HepG2 (cell line): ENCODE measurements around the gene ARHGAP32. TPM values are rescaled to one million over a fixed set of nuclear protein-coding genes. Genes with fewer than 3 reads are reported as not detected.

Experiments
- ATAC-seq: fragments of 200-7000 bp; cut with Tn5 transposase; 3 replicates; pipeline ENCODE4 v1.9.1; 2020; ENCODE audit warnings: mild to moderate bottlenecking, moderate library complexity
- BruUV-seq: library from RNA; stranded (reverse); fragments of 400-500 nt; replicated peaks from 2 replicates; lab custom pipeline; 2021; lab: Mats Ljungman, UMichigan
- CTCF ChIA-PET: fragments of 300-600 bp; formaldehyde crosslinking; extraction: SDS; loops from one replicate; lab custom pipeline; 2021; ENCODE audit warnings: low total read pairs, inconsistent platforms, low intra/inter-chr PET ratio; lab: Yijun Ruan, JAX
- POLR2A ChIA-PET: fragments of 350-600 bp; sonication (Branson Sonifier 250); formaldehyde crosslinking; loops from one replicate; lab custom pipeline; 2020; ENCODE audit warnings: antibody characterized with exemption, inconsistent platforms; lab: Yijun Ruan, JAX
- DNase-seq: peaks from one replicate; pipeline ENCODE4 v3.0.0-alpha.2; 2015; ENCODE audit warnings: low spot score
- FAIRE-seq: peaks from 3 replicates; lab custom pipeline; 2011; peaks lifted over from hg19 to GRCh38; lab: Jason Lieb, UNC
- H2AFZ ChIP-seq: one replicate; pipeline ENCODE4 v1.6.1; 2011; ENCODE audit warnings: low read length, inconsistent platforms
- H3K27ac ChIP-seq: fragments of 300-600 bp; 3 replicates; pipeline ENCODE4 v1.8.0; 2011; ENCODE audit warnings: mixed run types, mild to moderate bottlenecking, mixed read lengths, low read length, inconsistent platforms; ENCODE audit not compliant: insufficient read depth; ENCODE audit errors: extremely low read length
- H3K27me3 ChIP-seq, 2 experiments: fragments of 200-600 bp in 1 of 2; 2 replicates in 1 of 2; 3 replicates in 1 of 2; pipeline versions ENCODE4 v1.6.0 to v1.8.0; 2011; ENCODE audit warnings: low read length in 2 of 2, mild to moderate bottlenecking in 2 of 2, moderate library complexity in 2 of 2, inconsistent platforms in 1 of 2; ENCODE audit not compliant: insufficient read depth in 2 of 2, control insufficient read depth in 1 of 2
- H3K36me3 ChIP-seq, 2 experiments: fragments of 200-600 bp in 1 of 2; replicated peaks in 1 of 2; 2 replicates in 1 of 2; 3 replicates in 1 of 2; pipeline versions ENCODE4 v1.5.1 to v1.8.0; 2011; ENCODE audit warnings: low read length in 2 of 2, inconsistent platforms in 1 of 2; ENCODE audit not compliant: insufficient read depth in 2 of 2, control insufficient read depth in 1 of 2
- H3K4me1 ChIP-seq: 2 replicates; pipeline ENCODE4 v1.5.1; 2012; ENCODE audit warnings: low read length, inconsistent platforms; ENCODE audit not compliant: insufficient read depth
- H3K4me2 ChIP-seq: 2 replicates; pipeline ENCODE4 v1.6.0; 2011; ENCODE audit warnings: low read depth, low read length, inconsistent platforms
- H3K4me3 ChIP-seq, 3 experiments: fragments of 200-600 bp in 1 of 3; sonication (generic), shearing (Covaris generic) in 1 of 3; replicated peaks in 1 of 3; 2 replicates each; pipeline ENCODE4 v1.5.1; 2011 to 2016; ENCODE audit warnings: low read length in 3 of 3, inconsistent platforms in 2 of 3, low read depth in 2 of 3, mild to moderate bottlenecking in 2 of 3, control low read depth in 1 of 3, mixed read lengths in 1 of 3; ENCODE audit not compliant: insufficient read depth in 1 of 3
- H3K79me2 ChIP-seq: one replicate; pipeline ENCODE4 v1.6.1; 2011; ENCODE audit warnings: low read length, inconsistent platforms; ENCODE audit not compliant: insufficient read depth
- H3K9ac ChIP-seq: 2 replicates; pipeline ENCODE4 v1.6.0; 2011; ENCODE audit warnings: mild to moderate bottlenecking, low read depth, low read length, inconsistent platforms; ENCODE audit not compliant: insufficient read depth
- H3K9me3 ChIP-seq: 2 replicates; pipeline ENCODE4 v1.5.1; 2012; ENCODE audit warnings: mild to moderate bottlenecking, low read length
- H4K20me1 ChIP-seq: 2 replicates; pipeline ENCODE4 v1.6.0; 2011; ENCODE audit warnings: inconsistent platforms, mild to moderate bottlenecking, low read length, moderate library complexity; ENCODE audit not compliant: insufficient read depth
- FOXC1 ChIP-seq: sonication (generic); formaldehyde crosslinking; IDR thresholded peaks from 2 replicates; pipeline ENCODE4 v1.8.0; 2022; ENCODE audit warnings: mild to moderate bottlenecking, missing genetic modification reagents, borderline replicate concordance
- HNF4G ChIP-seq, 2 experiments: sonication (generic) in 1 of 2; formaldehyde crosslinking in 1 of 2; IDR thresholded peaks; 2 replicates each; pipeline versions ENCODE4 v1.4.0 to v1.6.1; 2011 to 2020; ENCODE audit warnings: borderline replicate concordance in 2 of 2, low read depth in 2 of 2, mild to moderate bottlenecking in 2 of 2, low read length in 1 of 2, missing genetic modification reagents in 1 of 2, moderate library complexity in 1 of 2
- NKX3-1 ChIP-seq: sonication (generic); formaldehyde crosslinking; IDR thresholded peaks from 2 replicates; pipeline ENCODE4 v1.5.0; 2020; ENCODE audit warnings: missing genetic modification reagents
- PHB2 ChIP-seq: fragments of 450-650 bp; IDR thresholded peaks from 2 replicates; pipeline ENCODE4 v1.6.1; 2018; ENCODE audit not compliant: partially characterized antibody
- POLR2AphosphoS2 ChIP-seq: IDR thresholded peaks from 2 replicates; pipeline ENCODE4 v1.6.1; 2011; ENCODE audit warnings: low read depth, low read length, improper control_type of control experiment
- THAP9 ChIP-seq: sonication (generic); formaldehyde crosslinking; IDR thresholded peaks from 2 replicates; pipeline ENCODE4; 2020; ENCODE audit warnings: missing genetic modification reagents, mild to moderate bottlenecking, borderline replicate concordance
- ZNF180 ChIP-seq: sonication (generic); formaldehyde crosslinking; IDR thresholded peaks from 2 replicates; pipeline ENCODE4 v1.4.0; 2020; ENCODE audit warnings: low read depth, missing genetic modification reagents, borderline replicate concordance
- ZNF235 ChIP-seq: sonication (generic); formaldehyde crosslinking; IDR thresholded peaks from 2 replicates; pipeline ENCODE4 v1.8.1; 2023; ENCODE audit warnings: mild to moderate bottlenecking, missing genetic modification reagents, borderline replicate concordance
- ZNF549 ChIP-seq: sonication (generic); formaldehyde crosslinking; IDR thresholded peaks from 2 replicates; pipeline ENCODE4 v1.5.0; 2020; ENCODE audit warnings: missing genetic modification reagents
- WGBS: methylation state at CpG from one replicate; pipeline ENCODE4 v1.1.6; 2017; ENCODE audit warnings: low lambda C conversion rate; 5-methylcytosine and 5-hydroxymethylcytosine counted together
- in situ Hi-C: cut with HindIII; loops from 2 replicates; pipeline ENCODE4 v1.10.0; 2017; ENCODE audit warnings: low pct_unique_long_range_greater_than_20kb; ENCODE audit not compliant: extremely low pct_ligation_motif_present
- intact Hi-C: fragments of 100-400 bp; cut with micrococcal nuclease; formaldehyde crosslinking; loops from one replicate; pipeline ENCODE4 v1.10.0; 2022; ENCODE audit not compliant: unreplicated experiment
- polyA plus RNA-seq, 8 experiments: library from polyadenylated mRNA; depleted of rRNA in 3 of 8; stranded (reverse) in 7 of 8; unstranded in 1 of 8; fragments of >200 nt; fragmentation: Illumina TruSeq in 4 of 8; extraction: Trizol in 4 of 8; gene quantifications; 2 replicates each; pipeline versions ENCODE4 v1.2.1 to v1.2.3, GENCODE V29; 2011 to 2016; ENCODE audit warnings: low read depth in 4 of 8, missing spikeins in 1 of 8, mixed read lengths in 1 of 8; ENCODE audit not compliant: insufficient read depth in 1 of 8
- total RNA-seq, 5 experiments: library from RNA; depleted of rRNA; stranded (reverse); fragments of >200 nt; fragmentation: Illumina TruSeq; extraction: Trizol; gene quantifications; 2 replicates each; pipeline ENCODE4 v1.2.3, GENCODE V29; 2016; ENCODE audit warnings: low read depth in 1 of 5
- TF ChIP-seq, protein P1 (sequence below): sonication (generic); formaldehyde crosslinking; IDR thresholded peaks from 2 replicates; pipeline ENCODE4 v1.5.0; 2020; ENCODE audit warnings: mild to moderate bottlenecking, missing genetic modification reagents
- TF ChIP-seq, protein P2 (sequence below): sonication (generic); formaldehyde crosslinking; IDR thresholded peaks from 2 replicates; pipeline ENCODE4 v1.5.0; 2020; ENCODE audit warnings: mild to moderate bottlenecking, missing genetic modification reagents

ARHGAP32 gene
- total and polyA plus RNA-seq, 2 of the 13 experiments (the other 11 are each of a cell fraction or from before 2014, with no cell fraction given): 6.3 to 8.2 TPM

- H3K4me3 ChIP-seq: no peak overlapping the region
- H3K9ac ChIP-seq: no peak overlapping the region
- no peaks in the 10 kb centered on the region for H3K9me3 ChIP-seq
- no peaks in the 10 kb centered on the region for H3K4me1 ChIP-seq
- H3K79me2 ChIP-seq: no peaks in the 10 kb centered on the region
- H3K27me3 ChIP-seq: peaks cover 14 to 72% of the 10 kb centered on the region in 2 experiments; a peak in 3 of 5 replicates
- POLR2A ChIA-PET: no interaction called here
- no peaks in the 10 kb centered on the region for H3K36me3 ChIP-seq
- H4K20me1 ChIP-seq: no peaks in the 10 kb centered on the region
- DNase-seq (no peak), FAIRE-seq (no peak), ATAC-seq (no peak)
- no peak overlapping the region for H3K27ac ChIP-seq
- TF ChIP-seq FOXC1 (CRISPR knock-in tag) (no peak), POLR2AphosphoS2 (no peak), HNF4G (IDR thresholded peaks at IDR 0.05; ENCODE audit: borderline replicate concordance, low read depth, low read length) (no peak), HNF4G (CRISPR knock-in tag; IDR thresholded peaks at IDR 0.05; ENCODE audit: borderline replicate concordance, low read depth) (no peak), ZNF235 (CRISPR knock-in tag) (no peak), PHB2 (no peak), ZNF180 (no peak), ZNF549 (CRISPR knock-in tag) (no peak), NKX3-1 (CRISPR knock-in tag) (no peak), THAP9 (CRISPR knock-in tag) (no peak)
- TF ChIP-seq, protein P1, sequence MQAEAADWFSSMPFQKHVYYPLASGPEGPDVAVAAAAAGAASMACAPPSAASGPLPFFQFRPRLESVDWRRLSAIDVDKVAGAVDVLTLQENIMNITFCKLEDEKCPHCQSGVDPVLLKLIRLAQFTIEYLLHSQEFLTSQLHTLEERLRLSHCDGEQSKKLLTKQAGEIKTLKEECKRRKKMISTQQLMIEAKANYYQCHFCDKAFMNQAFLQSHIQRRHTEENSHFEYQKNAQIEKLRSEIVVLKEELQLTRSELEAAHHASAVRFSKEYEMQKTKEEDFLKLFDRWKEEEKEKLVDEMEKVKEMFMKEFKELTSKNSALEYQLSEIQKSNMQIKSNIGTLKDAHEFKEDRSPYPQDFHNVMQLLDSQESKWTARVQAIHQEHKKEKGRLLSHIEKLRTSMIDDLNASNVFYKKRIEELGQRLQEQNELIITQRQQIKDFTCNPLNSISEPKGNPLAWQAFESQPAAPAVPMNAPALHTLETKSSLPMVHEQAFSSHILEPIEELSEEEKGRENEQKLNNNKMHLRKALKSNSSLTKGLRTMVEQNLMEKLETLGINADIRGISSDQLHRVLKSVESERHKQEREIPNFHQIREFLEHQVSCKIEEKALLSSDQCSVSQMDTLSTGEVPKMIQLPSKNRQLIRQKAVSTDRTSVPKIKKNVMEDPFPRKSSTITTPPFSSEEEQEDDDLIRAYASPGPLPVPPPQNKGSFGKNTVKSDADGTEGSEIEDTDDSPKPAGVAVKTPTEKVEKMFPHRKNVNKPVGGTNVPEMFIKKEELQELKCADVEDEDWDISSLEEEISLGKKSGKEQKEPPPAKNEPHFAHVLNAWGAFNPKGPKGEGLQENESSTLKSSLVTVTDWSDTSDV (CRISPR knock-in tag): no peak
- TF ChIP-seq, protein P2, sequence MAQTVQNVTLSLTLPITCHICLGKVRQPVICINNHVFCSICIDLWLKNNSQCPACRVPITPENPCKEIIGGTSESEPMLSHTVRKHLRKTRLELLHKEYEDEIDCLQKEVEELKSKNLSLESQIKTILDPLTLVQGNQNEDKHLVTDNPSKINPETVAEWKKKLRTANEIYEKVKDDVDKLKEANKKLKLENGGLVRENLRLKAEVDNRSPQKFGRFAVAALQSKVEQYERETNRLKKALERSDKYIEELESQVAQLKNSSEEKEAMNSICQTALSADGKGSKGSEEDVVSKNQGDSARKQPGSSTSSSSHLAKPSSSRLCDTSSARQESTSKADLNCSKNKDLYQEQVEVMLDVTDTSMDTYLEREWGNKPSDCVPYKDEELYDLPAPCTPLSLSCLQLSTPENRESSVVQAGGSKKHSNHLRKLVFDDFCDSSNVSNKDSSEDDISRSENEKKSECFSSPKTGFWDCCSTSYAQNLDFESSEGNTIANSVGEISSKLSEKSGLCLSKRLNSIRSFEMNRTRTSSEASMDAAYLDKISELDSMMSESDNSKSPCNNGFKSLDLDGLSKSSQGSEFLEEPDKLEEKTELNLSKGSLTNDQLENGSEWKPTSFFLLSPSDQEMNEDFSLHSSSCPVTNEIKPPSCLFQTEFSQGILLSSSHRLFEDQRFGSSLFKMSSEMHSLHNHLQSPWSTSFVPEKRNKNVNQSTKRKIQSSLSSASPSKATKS (CRISPR knock-in tag): no peak
- intact Hi-C loops (no loop called here), in situ Hi-C loops (no loop called here)
- H3K4me2 ChIP-seq: no peak overlapping the region
- no TSS peak for BruUV-seq
- WGBS: 0% methylated on average over 2 of the region's 5 CpGs
- H2AFZ ChIP-seq: no peak overlapping the region
- CTCF ChIA-PET: no interaction called here
Measured at GRCh38 chr11:128940156-128940555, 252.0 kb downstream of the ARHGAP32 start.
